GM18526 (cell line): ENCODE measurements around the gene SRRD.

ENCODE experiments used
- POLR2A ChIP-seq: IDR thresholded peaks from 3 replicates; pipeline ENCODE4 v1.6.1; 2011; ENCODE audit not compliant: insufficient read length; ENCODE audit errors: extremely low read depth

Gene SRRD

GRCh38 chr22:26474682-26475081, 9.0 kb upstream of the SRRD start:
- no peak for TF ChIP-seq POLR2A

- TF ChIP-seq POLR2A, result no peak
Measured at GRCh38 chr22:26476705-26477340, 6.9 kb upstream of the SRRD start.

- TF ChIP-seq POLR2A, result no peak
Measured at GRCh38 chr22:26477341-26477731, 6.3 kb upstream of the SRRD start.

- no peak for TF ChIP-seq POLR2A
Measured at GRCh38 chr22:26479043-26479791, 4.5 kb upstream of the SRRD start.

DNA sequence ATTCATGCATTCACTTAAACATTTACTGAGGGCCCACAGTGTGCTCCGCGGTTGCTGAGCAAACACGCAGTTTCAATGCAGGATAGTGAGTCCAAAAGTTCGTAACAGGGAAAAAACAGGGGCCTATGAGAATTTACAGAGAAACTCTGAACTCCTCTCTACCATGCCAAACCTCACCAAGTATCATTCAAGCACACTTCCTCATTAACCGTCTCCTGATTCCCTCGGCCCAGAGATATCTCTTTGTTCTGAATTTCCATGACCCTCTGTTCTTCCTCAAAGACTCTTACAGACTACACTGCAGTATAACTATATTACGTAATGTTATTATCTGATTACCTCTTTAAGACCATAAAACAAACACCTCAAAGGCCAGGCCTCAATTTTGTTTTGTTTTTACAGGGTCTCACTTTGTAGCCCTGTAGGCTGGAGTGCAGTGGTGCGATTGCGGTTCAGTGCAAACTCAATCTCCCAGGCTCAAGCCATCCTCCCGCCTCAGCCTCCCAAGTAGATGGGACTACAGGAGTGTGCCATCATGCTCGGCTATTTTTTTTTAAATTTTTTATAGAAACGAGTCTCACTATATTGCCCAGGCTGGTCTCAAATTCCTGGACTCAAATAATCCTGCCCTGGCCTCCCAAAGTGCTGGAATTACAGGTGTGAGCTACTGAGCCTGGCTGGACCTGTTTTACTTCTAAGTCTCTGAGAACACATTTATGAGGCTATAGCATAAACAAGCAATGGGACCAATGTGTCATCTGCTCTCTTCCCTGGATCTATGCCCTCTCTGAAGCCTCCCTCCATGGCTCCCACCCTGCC, 3.7 kb upstream of the SRRD start:
- TF ChIP-seq POLR2A, result no peak

- TF ChIP-seq POLR2A, result no peak
Measured at GRCh38 chr22:26480611-26480932, 3.1 kb upstream of the SRRD start.

DNA sequence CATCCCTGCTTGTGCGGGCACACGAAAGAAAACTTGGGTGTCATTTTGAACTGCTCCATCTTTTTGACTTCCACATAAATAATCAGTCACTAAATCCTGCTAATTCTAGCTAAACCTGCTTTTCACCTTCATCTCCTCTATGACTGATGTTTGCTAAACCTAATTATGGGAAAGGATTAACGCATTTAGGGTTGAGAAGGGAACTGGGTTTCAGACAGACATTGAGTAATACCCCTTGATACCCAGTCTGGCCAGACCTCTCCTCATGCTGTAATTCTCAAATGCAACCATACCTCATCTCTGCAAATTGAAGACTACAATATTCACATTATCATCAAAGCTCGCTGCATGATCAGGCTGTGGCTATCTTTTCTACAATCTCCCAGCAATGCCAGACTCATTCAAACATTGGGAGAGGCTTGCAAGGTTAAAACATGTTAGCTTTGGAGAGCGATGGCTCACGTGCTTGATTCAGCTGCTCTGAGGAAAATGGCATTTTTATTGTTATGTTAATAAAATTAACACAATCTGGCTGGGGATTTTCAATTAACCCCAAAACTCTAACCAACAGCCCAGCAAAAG, 2.5 kb upstream of the SRRD start:
- no peak for TF ChIP-seq POLR2A

DNA sequence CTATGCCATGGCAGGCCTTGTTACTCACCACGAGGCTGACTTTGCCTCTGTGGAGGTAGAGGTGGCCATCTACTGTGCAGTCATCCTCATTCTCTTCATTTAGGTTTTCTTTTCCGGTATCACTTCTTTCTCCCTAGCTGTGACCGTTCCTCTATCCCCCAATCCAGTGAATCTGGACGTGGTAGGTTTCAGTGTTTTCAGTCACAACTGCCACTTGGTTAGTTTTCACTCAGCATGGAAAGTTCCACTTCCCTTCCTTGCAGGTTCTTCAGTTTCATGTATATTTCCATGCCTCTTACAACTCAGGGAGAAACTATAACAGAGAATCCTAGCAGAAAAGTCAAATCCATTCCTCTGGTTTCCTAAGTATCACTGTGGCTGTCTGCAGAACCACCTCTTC, 2.0 kb upstream of the SRRD start:
- no peak for TF ChIP-seq POLR2A

DNA sequence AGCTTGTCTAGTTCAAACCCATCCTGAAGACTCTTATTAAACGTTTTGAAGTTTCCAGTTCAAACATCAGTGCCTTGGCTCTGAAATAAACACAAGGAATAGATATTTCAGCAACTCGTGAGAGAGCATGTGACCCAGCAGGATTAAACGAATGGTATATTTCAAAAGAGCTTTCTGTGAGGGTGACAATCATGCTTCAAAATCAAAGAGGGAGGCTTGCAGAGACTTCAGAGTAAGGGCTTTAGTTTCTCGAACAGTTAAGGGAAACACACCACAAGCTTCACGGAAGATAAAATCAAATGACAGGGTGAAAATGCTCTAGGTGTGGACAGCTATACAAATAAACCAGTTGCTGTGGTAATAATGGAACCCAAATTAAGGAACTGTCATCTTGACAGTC, 1.5 kb upstream of the SRRD start:
- TF ChIP-seq POLR2A, result no peak

GRCh38 chr22:26483043-26483438, 636 bp upstream of the SRRD start:
- TF ChIP-seq POLR2A, result no peak

DNA sequence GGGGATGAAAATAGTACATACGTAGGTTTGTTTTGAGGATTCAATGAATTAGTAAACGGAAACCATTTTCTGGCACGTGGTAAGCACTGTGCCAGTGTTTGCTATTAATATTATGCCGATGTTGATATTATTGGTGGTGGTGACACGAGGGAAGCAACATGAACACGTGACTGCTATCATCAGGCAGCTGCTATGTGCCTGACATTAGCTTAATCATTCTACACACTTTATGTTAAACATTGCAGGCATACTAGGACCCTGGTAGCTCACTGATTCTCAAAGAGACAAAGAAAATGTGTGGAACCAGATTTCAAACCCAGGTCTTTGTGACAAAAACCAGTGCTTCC, 656 bp downstream of the SRRD start:
- TF ChIP-seq POLR2A, result no peak

DNA sequence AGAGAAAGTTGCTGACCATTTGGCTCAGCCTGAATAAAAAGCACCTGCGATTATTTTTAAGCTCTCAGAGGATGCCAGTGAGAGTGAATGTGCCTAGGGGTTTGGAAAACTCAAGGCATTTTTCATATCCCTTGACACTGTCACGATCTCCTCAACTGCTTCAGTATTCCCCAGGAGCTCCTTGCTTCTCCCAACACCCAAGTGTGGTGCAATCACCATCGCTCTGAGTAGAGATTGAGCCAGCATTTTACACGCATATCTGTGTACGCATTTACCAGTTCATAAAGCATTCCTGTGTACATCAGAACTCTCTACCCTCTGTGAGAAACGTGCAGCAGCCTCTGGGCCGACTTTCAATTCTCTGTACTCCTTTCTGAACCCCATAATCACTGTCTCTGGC, 1.3 kb downstream of the SRRD start:
- TF ChIP-seq POLR2A, result no peak

DNA sequence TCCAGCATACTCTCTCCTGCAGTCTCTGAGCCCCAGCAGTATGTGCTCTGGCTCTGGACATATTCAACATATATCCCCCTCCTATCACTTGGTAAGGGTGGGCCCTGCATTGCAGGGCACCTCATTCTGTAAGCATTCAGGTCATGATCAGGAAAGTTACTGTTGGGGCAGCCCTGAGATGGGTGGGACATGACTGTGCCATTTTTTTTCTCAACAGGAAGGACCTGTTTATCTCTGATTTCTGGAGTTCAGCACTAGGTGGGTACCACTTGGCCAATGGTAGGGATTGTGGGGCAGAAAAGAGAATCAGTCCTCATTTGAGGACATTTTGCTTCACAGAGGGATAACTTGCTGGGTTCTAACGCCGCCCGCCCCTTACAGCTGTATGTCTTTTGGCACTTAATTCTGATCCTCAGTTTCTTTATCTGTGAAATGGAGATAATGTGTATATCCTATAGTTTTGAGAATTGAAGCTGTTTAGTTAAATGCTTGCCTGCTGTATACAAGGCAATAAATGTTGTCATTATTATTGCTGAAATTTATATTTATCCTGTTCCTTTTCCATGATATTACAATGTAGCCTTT, 2.2 kb downstream of the SRRD start:
- TF ChIP-seq POLR2A, result no peak

DNA sequence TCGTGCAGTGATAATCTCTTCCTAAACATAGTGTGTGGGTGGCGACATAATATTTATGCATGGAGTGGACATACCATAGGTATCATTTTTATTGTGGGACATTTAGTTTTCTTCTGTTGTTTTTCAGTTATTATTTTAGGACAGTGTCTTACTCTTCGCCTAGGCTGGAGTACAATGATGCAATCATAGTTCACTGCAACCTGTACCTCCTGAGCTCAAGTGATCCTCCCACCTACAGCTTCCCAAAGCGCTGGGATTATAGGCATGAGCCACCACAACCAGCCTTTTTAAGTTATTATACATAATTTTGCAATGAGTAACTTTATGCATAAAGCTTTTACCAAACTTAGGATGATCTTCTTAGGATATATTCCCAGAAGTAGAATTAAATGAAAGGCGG, 2.7 kb downstream of the SRRD start:
- TF ChIP-seq POLR2A, result no peak

DNA sequence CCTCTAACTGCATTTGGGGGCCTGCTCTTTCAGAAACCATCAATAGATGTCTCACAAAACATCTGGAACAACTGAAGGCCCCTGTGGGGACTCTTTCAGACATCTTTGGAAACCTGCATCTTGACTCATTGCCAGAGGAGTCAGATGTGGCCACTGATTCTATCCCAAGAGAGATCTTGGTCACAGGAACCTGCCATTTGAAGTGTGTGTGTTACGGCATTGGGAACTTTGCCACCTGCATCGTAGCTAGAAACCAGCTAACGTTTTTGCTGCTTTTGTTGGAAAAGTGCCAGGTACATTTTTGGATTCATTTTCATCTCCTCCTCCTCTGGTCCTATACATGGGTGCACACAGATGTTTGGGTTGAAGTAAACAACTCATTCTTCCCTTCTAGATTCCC, 4.3 kb downstream of the SRRD start:
- no peak for TF ChIP-seq POLR2A

DNA sequence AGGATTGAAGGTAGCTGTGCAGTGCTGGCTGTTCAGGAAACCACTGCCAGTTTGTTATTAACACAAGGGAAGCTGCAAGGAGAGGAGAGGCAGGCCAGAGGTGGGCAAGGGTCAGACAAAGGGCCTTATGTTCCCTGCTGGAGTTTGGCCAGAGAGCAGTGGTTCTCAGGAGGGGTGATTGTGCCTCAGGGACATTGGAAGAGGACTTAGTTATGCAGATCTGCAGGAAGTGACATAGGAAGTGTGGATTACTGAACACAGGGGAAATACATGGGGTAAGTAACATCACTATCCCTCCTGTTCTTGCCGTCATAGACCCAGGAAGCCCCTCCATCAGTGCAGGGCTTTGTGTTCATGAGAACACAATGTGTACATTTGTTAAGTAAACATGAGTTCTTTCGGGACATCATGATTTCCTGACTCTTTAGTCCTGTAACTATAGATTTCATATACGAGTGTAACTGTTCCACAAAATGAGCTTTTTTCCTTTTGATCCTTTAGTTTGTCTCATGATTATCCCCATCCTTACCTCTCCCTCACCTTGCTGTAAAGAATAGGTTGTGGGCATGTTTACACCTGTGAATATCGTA, 5.9 kb downstream of the SRRD start:
- TF ChIP-seq POLR2A, result no peak

DNA sequence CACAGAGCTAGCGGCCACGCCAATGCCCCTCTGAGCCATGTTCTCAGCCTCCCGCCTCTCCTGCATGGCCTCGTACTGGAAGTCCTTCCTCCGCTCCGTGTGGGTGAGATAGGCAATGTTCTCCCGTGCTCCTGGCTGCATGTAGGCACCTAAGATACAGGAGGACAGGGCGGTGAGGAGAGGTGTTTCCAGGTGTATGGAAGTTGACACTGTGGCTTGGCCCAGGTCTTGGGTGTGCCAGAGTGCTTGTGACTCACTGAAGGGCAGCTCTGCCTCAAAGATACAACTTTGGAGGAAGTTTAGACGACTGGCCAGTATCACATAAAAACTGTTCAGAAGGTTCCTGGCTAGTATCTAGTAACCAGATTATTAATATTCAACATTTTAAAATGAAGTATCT, 8.5 kb downstream of the SRRD start:
- no peak for TF ChIP-seq POLR2A
